ENCODE measurements around the gene FLACC1.
"Not testable (repeated sequence)": the region's sequence is repeated elsewhere in the genome, so short reads cannot be mapped to it uniquely, and the experiment has no call there.

FLACC1 gene

GRCh38 chr2:201347138-201347537, 10.0 kb downstream of the FLACC1 start:
- DNase-seq: no peak

DNA sequence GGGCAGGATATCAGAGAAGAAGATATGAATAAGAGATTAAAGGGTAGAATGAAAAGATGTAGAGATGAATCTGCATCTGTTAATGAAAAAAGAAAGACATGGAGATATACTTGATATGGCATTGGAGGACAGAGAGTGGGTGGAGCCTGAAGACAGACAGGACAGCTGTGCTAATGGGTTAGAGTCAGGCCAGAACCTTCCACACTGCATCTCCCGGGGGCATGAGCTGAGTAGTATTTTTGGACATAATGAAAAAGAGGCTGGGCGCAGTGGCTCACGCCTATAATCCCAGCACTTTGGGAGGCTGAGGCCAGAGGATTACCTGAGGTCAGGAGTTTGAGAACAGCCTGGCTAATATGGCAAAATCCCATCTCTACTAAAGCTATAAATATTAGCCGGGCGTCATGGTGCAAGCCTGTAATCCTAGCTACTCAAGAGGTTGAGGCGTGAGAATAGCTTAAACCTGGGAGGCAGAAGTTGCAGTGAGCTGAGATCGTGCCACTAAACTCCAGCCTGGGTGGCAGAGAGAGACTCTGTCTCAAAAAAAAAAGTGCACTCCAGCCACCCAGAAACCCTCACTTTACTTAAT, 11.4 kb downstream of the FLACC1 start:
- no peak for DNase-seq

DNA sequence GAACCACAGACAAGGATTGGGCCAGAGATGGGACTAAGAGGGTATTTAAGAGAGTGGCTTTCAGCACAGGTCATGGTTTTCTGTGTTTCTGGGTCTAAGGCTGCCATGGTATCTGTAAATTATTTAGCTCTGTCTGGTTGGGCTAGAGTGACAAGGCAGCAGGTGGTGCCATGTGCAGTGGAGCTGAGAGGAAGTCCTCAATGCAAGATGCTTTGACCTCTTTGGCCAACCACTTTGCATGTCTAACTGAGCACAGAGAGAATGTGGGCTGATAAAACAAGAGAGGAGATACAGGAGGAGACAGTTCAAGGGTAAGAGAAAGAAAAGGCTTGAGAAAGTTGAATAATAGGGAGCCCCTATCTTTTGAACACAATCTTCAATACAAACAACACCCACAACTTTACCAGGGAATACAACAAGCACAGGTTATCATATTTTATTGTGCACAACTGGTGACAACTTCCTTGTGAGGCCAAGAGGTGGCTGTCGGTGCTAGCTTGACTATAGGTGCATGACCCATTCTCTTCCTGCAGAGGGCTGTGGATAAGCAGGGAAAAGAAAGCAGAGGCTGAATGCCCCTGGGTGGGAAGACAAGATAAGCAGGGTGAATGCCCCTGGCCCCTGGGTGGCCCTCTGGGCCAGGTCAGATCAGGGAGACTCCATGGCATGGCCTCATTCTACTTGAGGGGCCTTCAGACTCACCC, 12.3 kb downstream of the FLACC1 start:
- DNase-seq: no peak

DNA sequence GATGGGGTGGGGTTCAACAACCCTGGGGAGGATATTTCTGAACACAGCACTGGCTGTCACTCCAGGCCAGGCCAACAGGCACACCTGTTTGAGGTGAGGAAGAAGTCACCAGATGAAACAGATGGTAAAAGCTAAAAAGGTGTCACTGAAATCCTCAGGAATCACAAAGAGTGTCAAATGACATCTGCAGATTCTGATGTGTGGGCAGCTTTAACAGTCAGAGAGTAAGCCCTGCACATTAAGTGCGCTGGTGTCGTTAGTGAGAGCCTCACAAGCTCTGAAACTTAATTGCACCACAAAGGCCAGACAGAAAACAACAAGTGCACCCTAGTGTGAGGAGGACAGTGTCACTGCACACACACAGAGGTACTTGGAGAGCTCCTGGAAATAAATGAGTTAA, 13.6 kb downstream of the FLACC1 start:
- no peak for DNase-seq

DNA sequence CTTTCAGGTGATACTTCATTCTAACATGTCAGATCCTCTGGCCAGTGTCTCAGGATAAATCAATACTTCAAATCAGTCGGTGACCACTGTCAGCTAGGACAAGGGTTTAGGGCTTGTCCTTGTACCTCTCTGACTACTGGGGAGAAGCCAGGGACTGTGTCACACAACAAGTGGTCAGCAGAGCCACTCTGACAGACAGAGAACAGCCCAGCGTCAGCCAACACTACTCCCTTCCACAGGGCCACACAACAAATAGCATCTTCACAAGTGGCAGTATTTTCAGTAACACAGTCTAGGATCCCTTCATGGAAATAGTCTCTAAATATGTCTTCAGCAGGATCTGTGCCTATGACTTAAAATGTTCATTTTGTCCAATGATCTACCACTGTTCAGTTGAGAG, 14.2 kb downstream of the FLACC1 start:
- DNase-seq: no peak

DNA sequence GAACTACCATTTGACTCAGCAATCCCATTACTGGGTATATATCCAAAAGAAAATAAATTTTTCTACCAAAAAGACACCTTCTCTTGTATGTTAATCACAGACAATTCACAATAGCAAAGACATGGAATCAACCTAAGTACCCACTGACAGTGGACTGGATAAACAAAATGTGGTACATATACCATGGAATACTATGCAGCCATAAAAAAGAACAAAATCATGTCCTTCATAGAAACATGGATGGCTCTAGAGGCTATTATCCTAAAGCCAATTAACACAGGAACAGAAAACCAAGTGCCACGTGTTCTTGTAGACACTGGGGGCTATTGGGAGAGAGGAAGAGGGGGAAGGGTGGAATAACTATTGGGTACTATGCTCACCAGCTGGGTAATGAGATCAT, 27.7 kb downstream of the FLACC1 start:
- no peak for DNase-seq

DNA sequence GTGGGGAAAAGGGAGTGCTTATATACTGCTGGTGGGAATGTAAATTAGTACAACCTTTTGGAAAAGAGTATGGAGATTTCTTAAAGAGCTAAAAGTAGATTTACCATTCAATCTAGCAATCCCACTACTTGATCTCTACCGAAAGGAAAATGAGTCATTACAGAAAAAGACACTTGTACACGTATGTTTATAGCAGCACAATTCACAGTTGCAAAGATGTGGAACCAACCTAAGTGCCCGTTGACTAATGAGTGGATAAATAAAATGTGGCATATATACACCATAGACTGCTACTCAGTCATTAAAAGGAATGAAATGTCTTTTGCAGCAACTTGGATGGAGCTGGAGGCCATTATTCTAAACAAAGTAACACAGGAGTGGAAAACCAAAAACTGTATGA, 29.5 kb downstream of the FLACC1 start:
- DNase-seq: no peak

GRCh38 chr2:201322772-201323171, 34.4 kb downstream of the FLACC1 start:
- no peak for DNase-seq

DNA sequence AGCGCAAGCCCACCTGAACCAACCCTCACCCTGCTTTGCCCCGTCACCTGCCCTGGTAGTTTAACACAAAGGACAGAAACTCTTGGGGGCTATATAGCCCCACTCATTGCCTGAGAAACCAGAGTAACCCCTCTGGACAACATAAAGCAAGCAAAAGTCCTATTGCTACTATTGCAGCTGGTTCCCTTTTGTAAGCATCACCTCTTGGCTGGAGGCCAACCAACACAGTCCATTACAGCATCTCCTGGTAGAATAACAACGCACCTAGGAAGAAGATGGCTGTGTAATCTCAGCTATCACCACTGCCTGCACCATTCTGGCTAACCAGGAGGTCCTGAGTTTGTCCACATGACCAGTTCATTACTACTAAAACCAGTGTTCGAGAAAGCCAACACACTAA, 36.4 kb downstream of the FLACC1 start:
- DNase-seq: no peak

DNA sequence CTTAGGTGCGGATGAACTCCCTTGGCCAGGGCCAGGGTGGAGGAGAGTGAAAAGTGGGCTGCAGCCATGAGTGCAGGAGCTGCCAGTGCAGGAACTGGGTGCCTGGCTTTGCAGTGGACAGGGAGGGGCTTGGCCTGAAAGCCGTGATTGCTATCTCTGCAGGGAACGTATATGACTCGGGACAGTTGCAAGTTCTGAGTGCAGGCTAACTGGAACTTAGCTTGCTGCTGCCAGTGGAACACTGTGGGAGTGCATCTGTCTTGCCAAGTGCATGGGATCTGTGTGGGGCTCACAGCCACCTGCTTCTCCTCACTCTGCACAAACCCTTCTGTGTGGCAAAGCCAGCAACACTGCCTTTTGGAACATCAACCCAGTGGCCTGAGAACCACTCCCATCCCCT, 36.9 kb downstream of the FLACC1 start:
- no peak for DNase-seq

DNA sequence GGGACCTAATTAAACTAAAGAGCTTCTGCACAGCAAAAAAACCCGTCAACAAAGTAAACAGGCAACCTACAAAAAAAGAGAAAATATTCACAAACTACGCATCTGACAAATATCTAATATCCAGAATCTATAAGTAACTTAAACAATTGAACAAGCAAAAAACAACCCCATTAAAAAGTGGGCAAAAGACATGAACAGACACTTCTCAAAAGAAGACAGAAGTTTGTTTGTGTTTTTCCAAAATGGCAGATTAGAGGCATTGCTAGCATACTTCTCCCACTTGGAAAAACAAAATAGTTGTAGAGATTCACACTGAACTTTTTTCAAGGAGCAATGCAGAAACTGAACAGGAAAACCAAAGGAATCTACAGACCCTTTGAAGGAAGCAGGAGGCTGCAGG, 37.6 kb downstream of the FLACC1 start:
- no peak for DNase-seq

DNA sequence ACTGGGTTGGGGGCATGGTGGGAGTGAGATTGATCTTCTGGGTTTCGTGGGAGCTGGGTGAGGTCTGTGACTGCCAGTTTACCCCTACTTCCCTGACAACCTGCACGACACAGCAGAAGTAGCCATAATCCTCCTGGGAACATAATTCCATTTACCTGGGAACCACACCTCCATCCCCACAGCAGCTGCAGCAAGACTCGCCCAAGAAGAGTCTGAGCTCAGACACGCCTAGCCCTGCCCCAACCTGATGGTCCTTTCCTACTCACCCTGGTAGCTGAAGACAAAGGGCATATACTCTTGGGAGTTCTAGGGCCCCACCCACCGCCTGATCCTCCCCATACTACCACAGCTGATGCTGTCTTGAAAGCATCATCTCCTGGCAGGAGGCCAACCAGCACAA, 43.8 kb downstream of the FLACC1 start:
- DNase-seq: no peak

- no peak for DNase-seq
Observed at GRCh38 chr2:201308914-201309313, 48.2 kb downstream of the FLACC1 start.

GRCh38 chr2:201307876-201308275, 49.3 kb downstream of the FLACC1 start:
- no peak for DNase-seq

- DNase-seq: not testable (repeated sequence)
Observed at GRCh38 chr2:201299929-201300328, 57.2 kb downstream of the FLACC1 start.

DNA sequence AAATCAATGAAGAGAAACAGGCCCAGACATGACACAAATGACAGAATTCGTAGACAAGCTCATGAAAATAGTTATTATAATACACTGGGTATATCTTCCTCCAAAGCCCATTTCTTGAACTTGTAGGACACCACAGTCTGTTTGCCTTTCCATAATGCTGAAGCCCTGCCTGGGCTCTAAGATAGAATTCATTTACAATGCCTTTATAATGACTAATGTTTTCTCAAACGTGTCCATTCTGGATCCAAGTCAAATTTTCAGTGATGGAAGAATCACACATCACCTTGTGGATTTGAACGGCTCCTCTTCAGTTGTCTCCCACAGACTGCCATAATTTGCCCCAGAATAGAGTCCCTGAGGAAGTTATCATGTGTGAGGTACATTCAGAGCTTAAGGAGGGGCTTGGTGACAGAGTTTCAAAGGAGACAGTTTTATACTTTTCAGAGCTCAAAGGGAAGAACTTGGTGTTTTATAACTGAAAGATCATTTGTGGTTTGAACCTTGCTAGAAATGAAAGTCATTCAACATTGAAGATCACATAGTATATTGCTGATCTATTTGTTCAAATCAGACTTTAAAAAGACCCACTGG, 58.6 kb downstream of the FLACC1 start:
- no peak for DNase-seq

GRCh38 chr2:201290457-201291148, 66.5 kb downstream of the FLACC1 start:
- not testable (repeated sequence) for DNase-seq

GRCh38 chr2:201285499-201285898, 71.6 kb downstream of the FLACC1 start:
- DNase-seq: no peak

- no peak for DNase-seq
Observed at GRCh38 chr2:201280191-201281040, 76.7 kb downstream of the FLACC1 start.

GRCh38 chr2:201279079-201279478, 78.1 kb downstream of the FLACC1 start:
- DNase-seq: no peak

GRCh38 chr2:201276511-201276910, 80.6 kb downstream of the FLACC1 start:
- DNase-seq: no peak

- DNase-seq: no peak
Observed at GRCh38 chr2:201275990-201276389, 81.2 kb downstream of the FLACC1 start.

GRCh38 chr2:201275069-201275468, 82.1 kb downstream of the FLACC1 start:
- peak; percentile 44 for DNase-seq

All from right forelimb (tissue), 1 donor.